Stimulated activated CD8-positive, alpha-beta memory T cell treated with anti-CD3 and anti-CD28 coated beads, Interleukin-12 subunit alpha, Interleukin-12 subunit beta, amount 100 ng/mL, for 1 hour (primary cell): ENCODE measurements around the gene SHMT1.
"Not testable (repeated sequence)": the region's sequence is repeated elsewhere in the genome, so short reads cannot be mapped to it uniquely, and the experiment has no call there.

Source experiments
- DNase-seq: peaks from one replicate; pipeline ENCODE4 v3.0.0-alpha.2; 2020; ENCODE audit warnings: low read depth

SHMT1 gene

DNA sequence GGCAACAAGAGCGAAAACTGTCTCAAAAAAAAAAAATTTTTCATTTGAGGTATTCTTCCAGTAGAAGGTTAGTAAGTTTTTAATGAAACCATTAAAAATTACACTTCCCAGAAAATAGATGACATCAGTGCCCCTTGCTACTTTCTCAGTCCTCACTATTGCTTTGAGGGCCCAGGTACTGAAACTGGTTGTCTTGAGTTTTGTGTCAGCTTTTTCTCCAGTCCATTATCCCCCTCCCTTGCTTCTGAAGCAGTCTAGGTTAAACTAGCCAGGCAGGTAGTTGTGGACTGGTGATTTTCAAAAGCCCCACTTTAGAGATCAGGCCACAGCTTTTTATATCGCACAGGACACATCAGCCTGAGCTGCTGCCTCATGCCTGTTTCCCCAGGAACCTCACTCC is 37.3 kb downstream of the SHMT1 start:
- DNase-seq = no peak

DNA sequence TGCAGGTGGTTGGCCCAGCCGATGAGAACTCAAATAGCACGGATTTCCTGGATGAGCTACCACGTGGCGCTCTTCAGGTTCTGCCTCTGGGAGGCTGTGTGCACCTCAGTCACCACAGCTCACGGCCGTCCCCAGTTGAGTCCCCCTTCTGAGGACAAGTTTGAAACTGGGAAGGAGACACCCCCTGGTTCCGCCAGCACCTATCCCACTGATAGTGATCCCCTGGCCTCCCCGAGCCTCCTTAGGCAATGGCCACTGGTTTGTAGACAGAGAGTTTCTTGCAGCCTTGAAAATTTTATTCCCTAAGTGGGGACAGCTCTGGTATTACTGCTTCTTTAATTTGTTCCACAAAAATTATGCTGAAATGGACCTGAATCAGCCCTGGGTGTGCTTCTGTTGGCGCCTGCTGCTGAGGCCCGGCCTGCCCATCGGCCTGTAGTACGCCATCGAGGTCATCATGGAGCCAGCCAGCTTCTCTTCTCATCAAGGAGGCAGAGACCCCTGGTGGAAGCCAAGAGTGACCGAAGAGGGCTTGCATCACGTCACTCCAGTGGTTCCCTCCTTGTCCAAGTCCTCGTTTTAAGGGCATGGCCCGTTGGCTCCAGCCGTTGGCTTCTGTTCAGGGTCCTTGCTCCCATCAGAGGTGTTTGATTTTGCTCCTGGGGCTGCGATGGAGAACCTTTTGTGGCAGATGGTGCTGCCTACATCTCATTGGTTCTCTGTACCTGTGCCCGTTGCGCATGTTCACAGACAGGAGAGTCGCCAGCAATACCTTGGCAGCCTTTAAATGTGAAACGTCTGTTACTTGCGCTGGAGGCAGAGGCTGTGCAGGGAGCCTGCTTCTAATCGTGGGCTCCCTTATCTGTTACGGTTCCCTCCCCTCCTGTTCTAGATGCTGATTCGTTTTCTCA is 39.0 kb downstream of the SHMT1 start:
- no peak for DNase-seq

DNA sequence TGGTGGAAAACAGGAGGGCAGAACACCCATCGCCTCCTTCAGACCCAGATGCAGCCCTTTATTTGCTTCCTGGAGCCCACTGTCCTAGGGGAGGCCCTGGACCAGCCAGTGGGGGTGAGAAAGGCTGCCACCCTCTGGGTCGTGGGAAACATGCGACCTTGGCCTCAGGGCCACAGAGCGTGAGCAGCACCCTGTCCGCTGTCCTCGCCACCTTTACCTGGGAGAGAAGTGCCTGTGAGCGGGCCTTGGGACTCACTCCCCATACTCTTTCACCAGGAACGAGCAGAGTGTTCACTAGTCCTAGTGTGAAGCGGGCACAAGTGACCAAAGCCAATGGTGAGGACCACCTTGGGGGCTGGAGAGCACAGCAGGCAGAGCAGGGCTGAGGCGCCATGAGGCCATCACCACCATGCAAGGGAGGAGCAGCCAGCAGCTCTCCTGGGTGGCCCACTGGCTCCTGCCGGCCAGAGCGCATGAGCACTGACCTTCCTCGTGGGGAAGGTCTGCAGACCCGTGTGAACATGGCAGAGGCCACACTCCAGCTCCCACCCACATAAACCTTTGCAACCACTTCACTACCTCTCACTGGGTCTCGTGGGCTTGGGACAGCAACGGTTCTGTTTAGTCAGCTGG is 39.7 kb downstream of the SHMT1 start:
- DNase-seq = no peak

DNA sequence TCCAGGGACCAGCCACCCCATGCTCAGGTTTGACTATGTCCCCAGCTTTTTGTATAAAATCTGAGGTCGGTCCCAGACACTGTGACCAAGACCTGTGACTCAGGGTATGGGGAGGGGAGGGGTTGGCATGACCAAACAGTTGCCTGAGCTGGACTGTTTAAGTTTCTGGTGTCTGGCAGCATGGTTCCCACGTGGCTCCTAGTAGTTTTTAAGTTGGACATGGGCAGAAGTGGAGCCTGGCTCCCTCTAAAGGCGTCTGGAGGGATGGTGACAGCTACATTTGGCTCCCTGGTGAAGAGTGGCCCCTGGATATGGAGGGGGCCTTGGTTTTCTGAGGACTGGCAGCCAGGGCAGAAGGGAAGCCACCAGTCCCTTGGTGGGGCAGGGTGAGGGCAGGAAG is 40.3 kb downstream of the SHMT1 start:
- DNase-seq = no peak

DNA sequence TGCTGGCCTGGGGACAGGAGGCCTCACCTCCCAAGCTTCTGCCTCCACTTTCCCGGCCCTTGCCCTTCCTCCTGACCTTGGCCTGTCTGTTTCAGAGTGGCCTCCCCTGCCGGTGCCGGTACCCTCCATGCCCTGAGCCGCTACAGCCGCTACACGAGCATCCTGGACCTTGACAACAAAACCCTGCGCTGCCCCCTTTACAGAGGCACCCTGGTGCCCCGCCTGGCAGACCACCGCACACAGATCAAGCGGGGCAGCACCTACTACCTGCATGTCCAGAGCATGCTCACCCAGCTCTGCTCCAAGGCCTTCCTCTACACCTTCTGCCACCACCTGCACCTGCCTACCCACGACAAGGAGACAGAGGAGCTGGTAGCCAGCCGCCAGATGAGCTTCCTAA is 40.8 kb downstream of the SHMT1 start:
- DNase-seq = no peak

DNA sequence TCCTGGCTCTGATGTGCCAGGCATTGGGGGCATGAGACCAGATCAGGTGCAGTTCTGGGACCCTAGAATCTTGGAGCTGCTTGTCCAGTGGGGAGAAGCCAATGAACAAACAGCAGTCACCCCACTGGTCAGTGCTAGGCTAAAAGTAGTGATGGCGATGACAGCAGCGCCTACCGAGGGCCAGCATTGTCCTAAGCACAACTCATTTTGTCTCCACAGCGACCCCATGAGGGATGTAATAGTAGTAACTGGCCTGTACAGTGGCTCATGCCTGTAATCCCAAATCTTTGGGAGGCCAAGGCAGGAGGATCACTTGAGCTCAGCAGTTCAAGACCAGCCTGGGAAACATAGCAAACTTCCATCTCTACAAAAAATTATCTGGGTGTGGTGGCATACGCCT is 42.0 kb downstream of the SHMT1 start:
- DNase-seq = no peak

DNA sequence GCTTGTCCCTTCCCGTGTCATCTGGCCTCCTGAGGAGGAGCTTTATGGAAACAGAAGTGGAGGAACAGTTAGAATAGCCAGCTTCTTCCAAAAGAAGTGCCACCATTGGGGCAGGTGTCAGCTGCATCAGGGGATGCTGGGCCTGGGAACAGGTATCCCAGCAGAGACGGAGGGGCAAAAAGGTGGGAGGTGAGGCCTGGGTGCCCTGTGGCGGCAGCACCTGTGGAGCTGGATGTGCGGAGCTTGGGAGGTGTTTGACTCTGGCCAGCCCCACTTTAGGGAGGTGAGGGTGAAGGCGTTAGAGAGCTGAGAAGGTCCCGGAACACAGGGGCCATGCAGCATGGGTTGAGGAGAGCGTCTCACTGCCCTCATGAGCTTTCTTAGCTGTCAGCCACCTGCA is 43.0 kb downstream of the SHMT1 start:
- DNase-seq = no peak

DNA sequence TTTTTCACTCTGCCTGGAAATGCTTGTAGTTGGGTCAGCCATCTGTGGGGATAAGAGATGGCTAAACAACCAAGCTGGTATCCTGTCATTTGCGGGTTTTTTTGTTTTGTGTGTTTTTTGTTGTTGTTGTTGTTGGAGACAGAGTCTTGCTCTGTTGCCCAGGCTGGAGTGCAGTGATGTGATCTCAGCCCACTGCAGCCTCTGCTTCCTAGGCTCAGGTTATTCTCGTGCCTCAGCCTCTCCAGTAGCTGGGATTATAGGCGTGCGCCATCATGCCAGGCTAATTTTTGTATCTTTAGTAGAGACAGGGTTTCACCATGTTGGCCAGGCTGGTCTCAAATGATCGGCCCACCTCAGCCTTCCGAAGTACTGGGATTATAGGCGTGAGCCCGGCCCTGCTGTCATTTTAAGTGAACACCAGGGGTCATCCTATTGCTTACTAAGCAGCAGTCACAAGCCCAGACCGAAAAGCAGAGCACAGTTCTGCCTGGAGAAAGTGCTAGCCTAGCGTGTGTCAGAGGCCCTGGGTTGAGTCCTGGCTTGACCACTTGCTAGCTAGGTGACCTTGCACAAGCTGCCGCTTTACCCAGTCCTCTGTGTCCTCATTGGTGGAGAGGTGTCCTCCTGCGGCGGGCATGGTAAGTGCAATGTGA is 43.6 kb downstream of the SHMT1 start:
- DNase-seq = no peak

DNA sequence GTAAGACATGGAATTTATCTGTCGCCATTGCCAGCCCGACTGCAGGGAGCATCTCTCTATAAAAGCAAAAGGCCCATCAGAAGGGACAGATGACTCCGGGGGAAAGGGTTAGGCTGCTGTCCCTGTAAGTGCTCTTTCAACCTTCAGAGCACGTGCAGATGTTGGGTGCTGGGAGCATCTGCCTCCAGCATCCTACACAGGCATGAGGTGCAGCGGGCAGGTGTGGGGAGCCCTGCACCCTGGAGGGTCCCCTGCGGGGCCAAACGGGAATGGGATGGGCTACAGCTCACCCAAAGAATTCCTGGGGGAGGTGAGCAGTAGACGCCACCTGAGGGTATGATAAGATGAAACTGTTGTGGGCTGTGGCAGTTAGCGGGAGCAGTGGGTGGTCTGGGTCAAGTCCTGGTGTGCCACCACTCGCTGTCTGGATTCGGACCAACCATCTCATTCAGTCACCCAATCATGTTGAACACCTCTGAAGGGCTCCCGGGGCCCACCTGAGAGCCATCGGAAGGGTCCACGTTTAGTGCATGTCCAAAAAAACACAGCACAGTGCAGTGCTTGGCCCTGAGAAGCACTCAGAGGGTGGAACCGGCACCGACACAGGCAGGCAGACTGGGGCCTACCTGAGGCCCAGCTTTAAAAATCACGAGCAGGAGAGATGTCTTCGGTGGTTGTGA is 44.4 kb downstream of the SHMT1 start:
- DNase-seq = no peak

DNA sequence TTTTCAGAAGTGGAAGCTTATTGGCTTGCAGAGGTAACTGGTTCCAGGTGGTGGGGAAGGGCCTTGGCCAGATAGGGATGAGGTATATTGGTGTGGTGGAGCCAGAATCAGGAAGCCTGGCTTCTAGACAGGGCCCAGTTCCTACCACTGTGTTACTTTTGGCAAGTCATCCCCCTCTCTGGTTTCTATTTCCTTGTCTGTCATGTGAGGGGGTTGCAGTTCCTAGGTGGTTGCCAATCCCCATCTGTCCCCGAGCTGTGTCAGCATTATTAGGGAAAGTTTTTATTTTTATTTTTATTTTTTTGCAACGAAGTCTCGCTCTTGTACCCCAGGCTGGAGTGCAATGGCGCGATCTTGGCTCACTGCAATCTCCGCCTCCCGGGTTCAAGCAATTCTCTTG is 45.2 kb downstream of the SHMT1 start:
- no peak for DNase-seq

DNA sequence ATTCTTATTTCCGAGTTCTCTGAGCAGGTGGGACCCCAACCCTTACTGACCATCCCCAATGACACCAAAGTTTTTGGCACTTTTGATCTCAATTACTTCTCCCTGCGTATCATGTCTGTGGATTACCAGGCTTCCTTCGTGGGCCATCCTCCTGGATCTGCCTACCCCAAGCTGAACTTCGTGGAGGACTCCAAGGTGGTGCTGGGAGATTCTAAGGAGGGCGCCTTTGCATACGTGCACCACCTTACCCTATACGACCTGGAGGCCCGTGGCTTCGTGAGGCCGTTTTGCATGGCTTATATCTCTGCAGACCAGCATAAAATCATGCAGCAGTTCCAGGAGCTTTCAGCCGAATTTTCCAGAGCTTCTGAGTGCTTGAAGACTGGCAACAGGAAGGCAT is 47.4 kb downstream of the SHMT1 start:
- DNase-seq = no peak

DNA sequence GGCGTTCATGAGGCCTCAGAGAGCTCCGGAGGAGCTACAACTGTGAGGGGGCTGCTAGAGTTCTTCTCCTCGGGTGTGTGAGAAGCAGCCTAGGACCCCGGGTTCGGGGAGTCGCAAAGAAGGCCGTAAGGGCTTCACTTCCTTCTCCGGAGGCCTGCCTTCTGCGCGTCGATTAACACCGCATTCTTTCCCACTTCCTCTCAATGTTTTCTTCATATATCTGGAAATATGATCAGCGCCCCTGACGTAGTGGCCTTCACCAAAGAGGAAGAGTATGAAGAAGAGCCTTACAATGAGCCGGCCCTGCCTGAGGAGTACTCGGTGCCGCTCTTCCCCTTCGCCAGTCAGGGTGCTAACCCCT is 47.8 kb downstream of the SHMT1 start:
- DNase-seq = no peak

DNA sequence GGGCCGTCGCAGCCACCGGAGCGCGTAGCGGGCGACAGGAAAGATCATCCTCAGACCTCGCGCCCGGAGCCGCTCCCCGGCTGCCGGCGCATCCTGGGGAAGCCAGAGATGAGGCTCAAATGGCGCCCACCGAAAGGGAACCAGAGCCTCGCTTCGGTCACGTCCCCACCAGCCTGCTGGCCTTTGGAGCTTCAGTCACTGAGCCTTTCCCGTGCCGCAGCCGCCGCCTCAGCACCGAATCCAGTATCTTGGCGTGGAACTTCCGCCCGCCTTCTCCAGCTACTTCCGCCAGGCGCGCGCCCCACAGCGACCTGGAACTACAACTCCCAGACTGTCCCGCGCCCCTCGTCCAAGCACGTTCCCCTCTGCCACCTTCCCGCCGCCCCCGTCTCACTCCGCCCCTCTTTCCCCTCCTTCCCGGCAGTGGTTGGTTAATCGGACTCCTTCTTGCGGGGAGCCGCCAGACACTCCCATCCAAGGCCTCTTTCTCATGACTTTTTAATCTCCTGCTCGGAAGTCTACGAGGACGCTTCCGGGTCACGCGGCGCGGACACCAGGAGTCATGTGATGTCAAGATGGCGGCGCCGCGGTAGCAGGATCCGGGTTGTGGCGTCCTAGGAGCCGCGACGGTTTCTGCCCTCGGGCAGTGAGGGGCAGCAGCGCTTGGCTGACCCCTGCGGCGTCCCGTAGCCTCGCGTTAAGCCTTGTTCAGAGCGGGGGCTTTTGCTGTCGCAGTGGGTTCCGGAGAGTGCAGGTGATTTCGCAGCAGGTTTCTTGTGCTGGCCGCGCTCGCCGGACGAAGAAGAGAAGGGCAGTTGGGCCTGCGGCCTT is 48.4 kb downstream of the SHMT1 start, which contains the start of the genes SMCR8 and TOP3A:
SMCR8 (plus strand) TSS at position 563 of the 831 bp plus-strand sequence. CDS start 497 bp downstream, outside the sequence.
TOP3A (minus strand) TSS at position 264 of the 831 bp plus-strand sequence; CDS start at position 48, 216 bp downstream.
- peak; percentile 95 for DNase-seq

DNA sequence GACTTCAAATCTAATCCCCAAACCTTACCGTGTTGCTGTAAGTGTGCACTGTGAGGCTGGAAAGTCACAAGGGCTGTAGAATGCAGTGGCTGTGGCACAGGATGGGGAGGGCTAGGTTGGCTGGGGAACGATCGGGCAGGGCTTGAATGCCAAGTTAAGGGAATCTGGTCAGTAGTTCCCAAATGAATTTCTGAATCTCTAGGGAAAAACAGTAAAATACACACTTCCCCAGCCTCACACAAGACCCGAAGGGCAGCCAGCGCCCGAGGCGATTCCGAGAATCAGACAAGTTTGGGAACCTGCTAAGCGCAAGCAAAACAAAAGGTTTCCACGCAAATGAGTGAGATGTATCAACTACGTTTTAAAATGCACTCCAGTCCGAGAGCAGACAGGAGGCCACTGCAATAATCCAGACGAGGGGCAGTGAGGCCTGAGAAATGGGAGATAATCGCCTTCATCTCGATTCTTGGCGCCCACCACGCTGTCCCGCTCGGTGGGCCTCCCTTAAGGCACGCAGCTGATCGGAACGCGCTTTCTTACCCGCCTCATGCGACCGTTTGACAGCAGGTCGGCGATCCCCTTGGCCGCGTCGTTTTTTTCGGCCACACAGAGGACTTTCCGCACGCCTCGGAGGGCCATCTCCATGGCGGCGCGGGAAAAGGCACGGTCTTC is 49.2 kb downstream of the SHMT1 start:
- no peak for DNase-seq

DNA sequence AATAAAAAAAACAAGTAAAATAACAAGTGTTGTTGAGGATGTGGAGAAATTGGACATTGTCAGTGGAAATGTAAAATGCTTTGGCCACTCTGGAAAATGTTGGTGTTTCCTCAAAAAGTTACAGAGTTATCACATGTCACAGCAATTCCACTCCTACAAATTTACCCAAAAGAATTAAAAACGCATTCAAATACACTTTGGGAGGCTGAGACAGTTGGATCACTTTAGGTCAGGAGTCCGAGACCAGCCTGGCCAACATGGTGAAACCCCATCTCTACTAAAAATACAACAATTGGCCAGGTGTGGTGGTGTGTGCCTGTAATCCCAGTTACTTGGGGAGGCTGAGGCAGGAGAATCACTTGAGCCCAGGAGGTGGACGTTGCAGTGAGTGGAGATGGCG is 54.1 kb downstream of the SHMT1 start:
- DNase-seq = no peak

DNA sequence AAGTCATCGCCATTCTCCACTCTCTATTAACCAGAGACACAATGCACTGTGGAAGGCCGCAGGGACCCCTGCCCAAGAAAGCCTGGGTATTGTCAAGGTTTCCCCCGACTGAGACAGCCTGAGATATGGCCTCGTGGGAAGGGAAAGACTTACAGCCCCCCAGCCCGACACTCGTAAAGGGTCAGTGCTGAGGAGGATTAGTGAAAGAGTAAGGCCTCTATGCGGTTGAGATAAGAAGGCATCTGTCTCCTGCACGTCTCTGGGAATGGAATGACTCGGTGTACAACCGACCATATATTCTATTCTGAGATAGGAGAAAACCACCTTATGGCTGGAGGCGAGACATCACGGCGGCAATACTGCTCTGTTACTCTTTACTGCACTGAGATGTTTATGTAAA is 60.1 kb downstream of the SHMT1 start:
- DNase-seq = not testable (repeated sequence)

DNA sequence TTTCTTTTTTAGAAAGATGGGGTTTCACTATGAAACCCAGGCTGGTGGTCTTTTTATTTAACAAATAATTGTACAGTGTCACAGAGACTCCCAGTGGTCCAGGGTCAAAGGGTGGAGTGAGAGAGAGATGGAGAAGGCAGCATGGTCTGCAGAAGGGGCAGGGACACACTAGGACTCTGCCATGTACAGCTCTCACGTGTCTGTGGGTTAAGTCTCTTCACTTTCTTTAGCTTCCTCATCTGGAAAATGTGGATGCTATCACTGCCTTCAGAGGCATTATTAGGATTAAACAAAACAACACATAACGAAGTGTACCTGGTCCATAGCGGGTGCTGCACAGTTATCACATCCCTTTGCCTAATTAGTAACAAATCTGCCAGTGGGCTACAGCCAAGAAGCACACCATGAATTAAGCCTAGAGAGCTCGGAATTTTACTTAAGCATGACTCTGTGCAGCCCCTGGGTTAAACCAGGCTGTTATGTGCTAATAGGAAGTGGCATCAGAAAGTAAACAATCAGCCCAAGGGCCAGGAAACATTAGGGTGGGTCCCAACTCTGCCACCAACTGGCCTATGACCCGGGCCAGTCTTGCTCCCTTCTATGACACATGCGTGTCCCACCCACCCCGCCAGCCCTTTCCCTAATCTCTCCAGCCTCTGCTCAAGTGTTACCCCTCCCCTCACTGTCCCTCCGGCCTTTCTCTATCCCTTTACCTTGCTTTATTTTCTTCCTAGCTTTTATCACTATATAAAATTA is 62.4 kb downstream of the SHMT1 start:
- no peak for DNase-seq

DNA sequence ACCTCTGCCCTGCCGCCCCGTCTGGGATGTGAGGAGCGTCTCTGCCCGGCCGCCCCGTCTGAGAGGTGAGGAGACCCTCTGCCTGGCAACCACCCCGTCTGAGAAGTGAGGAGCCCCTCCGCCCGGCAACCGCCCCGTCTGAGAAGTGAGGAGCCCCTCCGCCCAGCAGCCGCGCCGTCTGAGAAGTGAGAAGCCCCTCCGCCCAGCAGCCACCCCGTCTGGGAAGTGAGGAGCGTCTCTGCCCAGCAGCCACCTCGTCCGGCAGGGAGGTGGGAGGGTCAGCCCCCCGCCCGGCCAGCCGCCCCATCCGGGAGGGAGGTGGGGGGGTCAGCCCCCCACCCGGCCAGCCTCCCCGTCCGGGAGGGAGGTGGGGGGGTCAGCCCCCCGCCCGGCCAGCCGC is 65.3 kb downstream of the SHMT1 start:
- DNase-seq = not testable (repeated sequence)

DNA sequence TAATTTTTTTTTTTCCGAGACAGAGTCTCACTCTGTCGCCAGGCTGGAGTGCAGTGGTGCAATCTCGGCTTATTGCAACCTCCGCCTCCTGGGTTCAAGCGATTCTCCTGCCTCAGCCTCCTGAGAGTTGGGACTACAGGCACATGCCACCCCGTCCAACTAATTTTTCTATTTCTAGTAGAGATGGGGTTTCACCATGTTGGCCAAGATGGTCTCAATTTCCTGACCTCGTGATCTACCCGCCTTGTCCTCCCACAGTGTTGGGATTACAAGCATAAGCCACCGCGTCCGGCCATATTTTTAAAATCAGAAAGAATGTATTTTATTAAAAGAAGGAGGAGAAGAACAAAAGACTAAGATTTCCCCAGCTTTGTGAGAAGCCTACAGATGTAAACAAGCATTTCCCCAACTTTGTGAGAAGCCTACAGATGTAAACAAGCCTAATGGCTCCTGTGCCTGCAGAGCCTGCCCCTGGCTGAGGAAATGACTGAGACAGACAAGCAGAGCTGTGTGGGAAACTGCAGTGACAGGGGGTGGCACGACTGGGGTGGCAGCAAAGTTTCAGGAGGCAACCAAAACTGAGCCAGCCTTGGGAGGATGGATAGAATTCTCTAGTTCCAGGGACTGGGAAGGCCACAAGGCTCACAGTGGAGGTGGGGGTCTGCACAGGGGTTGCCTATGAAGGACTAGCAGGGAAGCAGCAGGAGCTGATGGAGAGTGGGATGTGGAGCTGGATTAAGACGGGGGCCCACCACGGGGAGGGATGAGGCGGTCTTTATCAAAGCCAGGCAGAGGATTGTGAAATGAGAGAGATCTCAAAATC is 71.4 kb downstream of the SHMT1 start:
- no peak for DNase-seq
